SK-N-MC (cell line): ENCODE measurements around the gene MYLK2.

Experiments used
- EZH2 ChIP-seq: fragments of 200-600 bp; sonication (generic); IDR thresholded peaks from one replicate; pipeline ENCODE4 v1.6.1; 2017; ENCODE audit warnings: antibody characterized with exemption
- FOXP2 ChIP-seq: optimal IDR thresholded peaks from 2 replicates; pipeline ENCODE3; 2011; ENCODE audit warnings: mild to moderate bottlenecking, moderate library complexity; ENCODE audit not compliant: insufficient read depth; ENCODE audit errors: extremely low read length, control extremely low read depth
- POLR2AphosphoS5 ChIP-seq: IDR thresholded peaks from 2 replicates; pipeline ENCODE4 v1.6.1; 2012; ENCODE audit warnings: mild to moderate bottlenecking, low read depth, low read length, borderline replicate concordance

DNA sequence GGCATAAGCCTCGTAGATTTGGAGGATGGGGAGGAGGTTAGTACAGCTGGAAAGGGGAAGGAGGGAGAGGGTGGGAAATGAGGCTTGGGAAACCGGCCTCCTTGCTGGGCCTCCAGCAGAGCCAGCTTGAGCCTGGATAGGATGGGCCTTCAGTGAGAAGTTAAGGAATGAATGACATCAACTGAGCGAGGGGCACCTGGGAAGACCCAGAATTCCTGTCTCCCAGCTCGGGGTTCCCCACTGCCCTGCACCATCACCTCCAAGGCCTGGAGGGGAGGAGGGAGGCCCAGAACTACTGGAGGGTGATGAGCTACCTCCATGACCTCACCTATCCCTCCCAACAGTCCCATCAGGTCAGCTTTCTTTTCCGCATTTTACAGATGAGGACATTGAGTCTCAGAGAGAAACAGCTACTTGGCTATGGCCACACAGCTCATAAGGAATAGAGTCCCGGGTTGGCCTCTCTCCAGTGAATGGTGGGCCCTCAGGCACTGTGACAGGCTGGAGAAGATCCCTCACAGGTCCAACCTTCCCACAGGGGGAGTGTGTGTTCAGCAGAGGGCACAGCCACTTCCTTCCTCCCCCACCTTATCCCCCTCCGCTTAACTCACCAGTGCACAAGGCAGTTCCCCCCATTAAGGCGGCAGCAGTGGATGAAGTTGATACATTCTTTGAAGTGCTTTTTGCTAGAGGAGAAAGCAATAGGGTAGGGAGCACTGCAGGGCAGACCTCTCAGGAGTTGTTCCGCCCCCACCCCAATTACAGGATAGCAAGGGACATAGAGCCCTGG lies 44.3 kb downstream of the MYLK2 start:
- TF ChIP-seq FOXP2 = no peak
- TF ChIP-seq POLR2AphosphoS5 = no peak
- TF ChIP-seq EZH2 = no peak
